Measurements from ENCODE around the gene KLHL6. TPM values are rescaled to one million over a fixed set of nuclear protein-coding genes. Genes with fewer than 3 reads are reported as not detected.
"Not testable (repeated sequence)": the region's sequence is repeated elsewhere in the genome, so short reads cannot be mapped to it uniquely, and the experiment has no call there.

Gene KLHL6
- polyA plus RNA-seq, 3 donors: 0.94 to 1.2 (median 1.2) TPM

DNA sequence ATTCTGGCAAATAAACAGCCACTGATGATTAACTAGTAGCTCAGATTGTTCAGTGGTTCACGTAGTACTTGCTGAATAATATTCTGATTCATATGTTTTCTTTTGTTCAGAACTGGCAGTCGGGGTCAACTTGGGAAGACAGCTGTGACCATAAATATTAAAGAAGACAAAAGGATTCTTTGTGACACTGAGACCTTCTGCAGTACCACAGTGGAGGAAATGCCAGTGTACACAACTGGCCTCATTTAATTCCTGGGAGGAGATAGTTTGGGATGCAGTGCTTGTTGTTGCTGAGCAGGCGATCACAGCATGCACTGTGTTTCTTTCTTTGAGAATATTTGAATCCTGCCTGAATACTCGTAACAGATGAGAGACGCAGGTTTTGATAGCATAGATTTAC, 100.4 kb downstream of the KLHL6 start:
- no peak for DNase-seq (ENCODE audit: low read depth in 3 of 3, low spot score in 2 of 3)

DNA sequence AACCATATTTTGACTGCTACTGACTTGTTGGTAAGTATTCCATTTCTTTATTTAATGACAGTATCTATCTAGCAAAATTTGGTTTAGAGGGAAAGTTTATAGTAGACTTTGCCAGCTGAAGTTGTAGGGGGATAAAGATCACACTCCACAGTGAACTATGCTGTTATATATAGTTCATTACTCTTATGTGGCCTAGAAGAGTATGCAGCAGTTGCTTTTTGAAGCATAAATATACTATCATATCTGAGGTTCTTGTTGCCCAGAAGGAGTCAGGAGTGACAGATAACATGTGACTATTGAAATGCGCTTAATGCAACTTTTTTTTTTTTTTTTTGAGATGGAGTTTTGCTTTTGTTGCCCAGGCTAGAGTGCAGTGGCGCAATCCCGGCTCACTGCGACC, 101.4 kb downstream of the KLHL6 start:
- no peak for DNase-seq (ENCODE audit: low read depth in 3 of 3, low spot score in 2 of 3)

DNA sequence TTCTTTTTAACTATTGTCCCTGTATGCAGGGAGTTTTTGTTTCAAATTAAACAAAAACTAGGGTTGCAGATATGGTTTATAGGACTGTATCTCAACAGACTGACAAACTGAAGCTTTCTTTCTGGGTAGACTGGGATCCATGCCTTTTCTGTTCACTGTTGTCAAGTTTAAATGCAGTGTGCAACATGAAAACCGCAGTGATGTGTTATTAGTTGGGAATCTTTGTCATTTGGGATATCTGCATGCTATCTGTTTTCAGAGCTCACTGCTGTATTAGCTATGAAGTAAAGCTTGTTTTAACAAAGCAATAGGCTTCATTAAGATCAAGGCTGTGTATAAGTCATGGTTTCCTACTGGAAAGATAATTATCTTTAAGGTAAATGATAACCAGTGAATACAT, 105.7 kb downstream of the KLHL6 start:
- no peak for DNase-seq (ENCODE audit: low read depth in 3 of 3, low spot score in 2 of 3)

DNA sequence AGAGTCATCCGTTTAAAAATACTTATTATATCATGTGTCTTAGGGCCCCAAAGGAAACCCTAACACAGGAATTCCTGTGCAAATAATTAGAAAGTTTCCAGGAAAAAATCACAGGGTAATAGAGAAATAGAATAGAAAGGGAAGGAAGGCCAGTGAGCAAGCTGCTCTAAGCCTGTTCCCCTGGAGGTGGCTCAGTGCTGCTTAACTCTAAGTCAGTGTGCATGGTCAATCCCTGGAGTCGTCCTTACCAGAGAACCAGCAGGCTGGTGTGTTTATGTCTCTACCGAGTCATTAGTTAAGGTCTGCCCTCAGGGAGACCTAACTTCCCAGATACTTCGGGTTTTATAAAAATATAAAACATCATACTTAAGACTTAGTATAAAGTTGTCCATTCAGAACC, 106.1 kb downstream of the KLHL6 start:
- no peak for DNase-seq (ENCODE audit: low read depth in 3 of 3, low spot score in 2 of 3)

DNA sequence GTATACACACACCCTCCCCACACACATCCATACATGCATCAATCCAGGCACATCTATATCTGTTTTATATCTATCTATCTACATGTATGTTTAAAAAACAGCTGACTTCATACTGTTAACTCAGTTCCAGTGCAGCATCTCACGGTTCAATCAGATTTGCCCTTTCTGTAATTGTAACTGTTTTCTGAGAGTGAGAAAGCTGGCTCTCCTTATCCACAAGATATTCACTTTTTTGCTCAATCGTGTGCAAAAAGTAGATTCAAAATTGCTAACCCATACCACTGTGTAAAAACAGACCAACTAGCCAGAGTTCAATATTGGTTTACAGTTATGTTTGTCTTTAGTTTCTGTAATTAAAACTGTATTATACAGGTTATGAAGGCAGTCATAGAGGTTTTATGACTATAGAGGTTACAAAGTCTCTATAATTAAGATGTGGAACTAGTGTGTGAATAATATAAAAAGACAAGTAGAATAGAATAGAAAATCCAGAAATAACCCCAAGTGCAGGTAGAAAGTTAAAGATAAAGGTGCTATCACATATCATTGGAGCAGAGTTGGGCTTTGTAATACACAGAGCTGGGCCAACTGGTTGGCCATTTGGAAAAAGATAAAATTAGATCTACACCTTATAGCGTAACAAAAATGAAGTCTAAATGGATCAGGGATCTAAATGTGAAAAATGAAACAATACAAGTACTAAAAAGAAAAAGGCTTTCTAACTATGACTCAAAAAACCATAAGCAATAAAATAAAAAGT, 107.0 kb downstream of the KLHL6 start:
- no peak for DNase-seq (ENCODE audit: low read depth in 3 of 3, low spot score in 2 of 3)

DNA sequence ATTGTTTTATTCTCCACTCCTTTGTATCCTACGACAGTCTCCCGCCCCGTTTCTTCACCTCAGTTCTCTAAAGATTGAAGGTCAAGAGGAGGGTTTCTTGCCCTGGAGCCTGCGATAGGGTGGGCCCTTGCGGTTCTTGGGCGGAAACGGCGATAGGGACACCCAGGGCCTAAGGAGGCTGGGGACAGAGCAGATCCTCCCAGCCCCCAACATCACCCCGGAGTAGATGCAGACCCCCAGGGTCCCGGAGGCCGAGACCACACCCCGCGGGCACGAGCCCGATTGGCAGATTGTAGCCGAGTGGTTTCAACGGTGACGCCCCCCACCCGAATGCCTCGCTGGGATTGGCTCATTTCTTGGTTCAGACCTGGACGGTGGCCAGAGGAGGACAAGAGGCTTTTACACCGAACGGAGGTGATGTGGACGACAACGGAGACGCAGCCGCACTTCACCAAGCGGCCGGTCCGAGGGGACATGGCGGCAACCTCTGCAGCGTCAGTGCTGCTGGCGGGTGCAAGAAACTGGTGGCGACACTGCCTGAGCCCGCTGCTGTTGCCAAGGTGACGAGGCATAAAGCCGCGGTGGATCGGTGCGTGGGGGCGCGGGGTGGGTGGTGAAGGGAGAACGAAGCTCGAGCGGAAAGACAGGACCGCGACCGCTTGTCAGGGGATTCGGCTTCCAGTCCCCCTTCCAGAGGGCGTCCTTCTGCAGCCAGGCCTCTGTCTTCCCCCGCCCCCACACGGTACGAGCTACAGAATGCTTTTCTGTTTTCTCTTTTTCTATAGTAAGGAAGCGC, 108.1 kb downstream of the KLHL6 start:
- peak; percentile 81 to 87 (median 84) for DNase-seq (ENCODE audit: low read depth in 3 of 3, low spot score in 2 of 3)

DNA sequence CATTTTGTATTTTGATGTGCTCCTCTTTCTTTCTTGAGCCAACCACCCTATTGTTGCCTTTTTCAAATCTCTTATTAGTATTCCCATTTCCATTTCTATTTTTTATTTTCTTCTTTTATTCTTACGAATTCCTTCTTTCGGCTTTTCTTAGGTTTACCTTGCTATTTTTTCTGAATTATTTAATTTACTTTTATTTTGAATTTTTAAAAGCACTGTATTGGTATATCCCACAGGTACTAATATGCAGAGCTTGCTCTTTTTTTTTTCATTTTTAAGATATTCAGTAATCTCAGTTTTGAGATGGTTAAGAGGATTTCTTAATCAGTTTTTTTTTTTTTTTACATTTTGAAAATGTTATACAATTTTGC, 108.7 kb downstream of the KLHL6 start:
- DNase-seq (ENCODE audit: low read depth in 3 of 3, low spot score in 2 of 3): no peak

DNA sequence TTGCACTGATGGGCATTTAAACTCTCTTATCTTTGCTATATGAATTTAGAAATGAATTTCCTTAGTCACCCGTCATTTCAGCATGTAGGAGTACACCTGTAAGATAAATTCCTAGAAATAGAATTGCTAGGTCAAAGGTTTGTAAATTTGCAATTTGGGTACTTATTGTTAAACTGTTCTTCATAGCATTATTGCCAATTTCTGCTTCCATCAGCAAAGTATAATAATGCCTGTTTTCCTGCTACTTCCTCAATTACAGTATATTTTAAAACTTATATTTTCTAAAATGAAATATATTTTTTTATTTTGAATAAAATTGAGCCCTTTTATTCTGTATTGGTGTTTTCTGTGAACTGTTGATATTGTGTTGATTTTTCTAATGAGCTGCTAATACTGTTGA, 110.8 kb downstream of the KLHL6 start:
- DNase-seq (ENCODE audit: low read depth in 3 of 3, low spot score in 2 of 3): no peak

DNA sequence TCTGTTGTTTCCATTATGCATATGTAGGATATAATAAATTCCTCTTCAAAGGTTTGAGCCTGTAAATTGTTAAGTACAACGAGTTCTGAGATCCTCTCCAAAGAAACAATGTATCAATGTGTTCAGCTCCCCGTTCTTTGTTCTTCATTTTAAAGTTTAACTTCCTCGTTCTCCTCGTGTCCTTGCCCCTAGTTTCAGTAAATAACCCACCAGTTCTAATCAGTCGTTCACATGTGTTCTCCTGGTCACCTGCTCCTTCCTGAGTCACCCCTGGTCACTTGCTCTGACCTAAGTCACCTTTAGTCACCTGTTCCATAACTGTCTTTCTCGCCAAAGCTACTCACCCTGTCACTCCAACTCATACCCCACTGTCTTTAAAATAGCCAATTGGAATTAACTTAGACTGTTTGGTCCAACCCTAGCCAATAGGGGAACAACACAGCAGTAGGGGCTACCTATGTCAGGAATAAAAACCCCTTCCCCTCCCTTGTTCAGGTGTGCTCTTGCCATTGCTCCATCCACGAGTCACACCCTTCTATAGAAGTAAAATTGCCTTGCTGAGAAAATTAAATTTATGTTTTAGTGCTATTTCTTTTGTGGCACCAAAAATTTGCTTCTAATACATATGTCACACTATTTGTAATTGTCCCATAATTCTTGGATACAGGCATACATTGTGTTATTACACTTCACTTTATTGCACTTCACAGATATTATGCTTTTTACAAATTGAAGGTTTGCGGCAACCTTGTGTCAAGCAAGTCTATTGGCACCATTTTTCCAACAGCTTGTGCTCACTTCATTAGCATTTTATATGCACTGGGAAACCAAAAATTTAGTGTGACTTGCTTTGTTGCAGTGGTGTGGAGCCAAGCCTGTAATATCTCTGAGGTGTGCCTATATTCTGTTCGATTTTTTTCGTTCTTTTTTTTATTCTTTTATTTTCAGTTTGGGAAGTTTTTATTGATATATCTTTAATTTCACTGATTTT, 111.8 kb downstream of the KLHL6 start:
- DNase-seq (ENCODE audit: low read depth in 3 of 3, low spot score in 2 of 3): no peak

DNA sequence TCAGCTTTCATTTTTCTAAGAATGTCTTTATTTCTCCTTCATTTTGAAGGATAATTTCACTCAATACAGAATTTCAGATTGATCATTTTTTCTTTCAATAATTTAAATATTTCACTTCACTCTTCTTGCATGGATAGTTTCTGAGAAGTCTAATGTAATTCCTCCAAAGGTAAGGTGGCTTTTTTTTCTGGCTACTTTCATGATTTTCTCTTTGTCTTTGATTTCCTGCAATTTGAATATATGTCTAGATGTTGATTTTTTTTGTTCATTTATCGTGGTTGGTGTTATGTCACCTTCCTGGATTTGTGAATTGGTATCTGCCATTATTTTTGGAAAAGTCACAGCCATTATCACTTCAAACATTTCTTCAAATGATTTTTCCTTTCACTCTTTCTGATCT, 112.5 kb downstream of the KLHL6 start:
- no peak for DNase-seq (ENCODE audit: low read depth in 3 of 3, low spot score in 2 of 3)

DNA sequence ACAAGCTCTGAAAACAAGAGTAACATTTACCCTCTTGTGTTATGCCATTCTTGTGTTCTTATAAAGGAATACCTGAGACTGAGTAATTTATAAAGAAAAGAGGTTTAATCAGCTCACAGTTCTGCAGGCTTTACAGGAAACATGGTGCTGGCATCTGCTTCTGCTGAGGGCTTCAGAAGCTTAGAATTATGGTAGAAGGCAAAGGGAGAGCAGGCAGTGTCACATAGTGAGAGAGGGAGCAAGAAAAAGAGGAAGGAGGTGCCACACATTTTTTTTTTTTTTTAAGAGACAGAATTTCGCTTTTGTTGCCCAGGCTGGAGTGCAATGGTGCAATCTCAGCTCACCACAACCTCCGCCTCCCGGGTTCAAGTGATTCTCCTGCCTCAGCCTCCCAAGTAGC, 115.0 kb downstream of the KLHL6 start:
- not testable (repeated sequence) for DNase-seq (ENCODE audit: low read depth in 3 of 3, low spot score in 2 of 3)

DNA sequence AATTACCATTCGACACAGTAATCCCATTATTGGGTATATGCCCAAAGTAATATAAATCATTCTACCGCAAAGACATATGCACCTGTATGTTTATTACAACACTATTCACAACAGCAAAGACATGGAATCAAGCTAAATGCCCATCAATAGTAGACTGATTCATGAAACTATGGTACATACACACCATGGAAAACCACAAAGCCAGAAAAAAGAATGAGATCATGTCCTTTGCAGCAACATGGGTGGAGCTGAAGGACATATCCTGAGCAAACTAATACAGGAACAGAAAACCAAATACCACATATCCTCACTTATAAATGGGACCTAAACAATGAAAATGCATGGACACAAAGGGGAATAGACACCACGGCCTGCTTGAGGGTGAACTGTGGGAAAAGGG, 116.0 kb downstream of the KLHL6 start:
- no peak for DNase-seq (ENCODE audit: low read depth in 3 of 3, low spot score in 2 of 3)

DNA sequence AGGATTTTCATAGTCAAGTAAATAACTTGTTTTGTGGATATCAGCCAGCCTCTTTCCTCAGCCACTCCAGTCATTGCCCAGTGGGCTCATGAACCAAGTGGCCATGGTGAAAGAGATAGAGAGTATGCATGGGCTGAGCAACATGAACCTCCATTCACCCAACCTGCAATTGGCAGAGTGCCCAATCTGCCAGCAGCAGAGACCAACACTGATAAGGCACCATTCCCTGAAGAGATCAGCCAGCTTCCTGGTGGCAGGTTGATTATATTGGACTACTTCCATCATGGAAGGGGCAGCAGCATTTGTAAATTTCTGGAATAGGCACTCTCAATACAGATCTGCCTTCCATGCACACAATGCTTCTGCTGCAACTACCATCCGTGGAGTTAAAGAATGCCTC, 116.8 kb downstream of the KLHL6 start:
- no peak for DNase-seq (ENCODE audit: low read depth in 3 of 3, low spot score in 2 of 3)

DNA sequence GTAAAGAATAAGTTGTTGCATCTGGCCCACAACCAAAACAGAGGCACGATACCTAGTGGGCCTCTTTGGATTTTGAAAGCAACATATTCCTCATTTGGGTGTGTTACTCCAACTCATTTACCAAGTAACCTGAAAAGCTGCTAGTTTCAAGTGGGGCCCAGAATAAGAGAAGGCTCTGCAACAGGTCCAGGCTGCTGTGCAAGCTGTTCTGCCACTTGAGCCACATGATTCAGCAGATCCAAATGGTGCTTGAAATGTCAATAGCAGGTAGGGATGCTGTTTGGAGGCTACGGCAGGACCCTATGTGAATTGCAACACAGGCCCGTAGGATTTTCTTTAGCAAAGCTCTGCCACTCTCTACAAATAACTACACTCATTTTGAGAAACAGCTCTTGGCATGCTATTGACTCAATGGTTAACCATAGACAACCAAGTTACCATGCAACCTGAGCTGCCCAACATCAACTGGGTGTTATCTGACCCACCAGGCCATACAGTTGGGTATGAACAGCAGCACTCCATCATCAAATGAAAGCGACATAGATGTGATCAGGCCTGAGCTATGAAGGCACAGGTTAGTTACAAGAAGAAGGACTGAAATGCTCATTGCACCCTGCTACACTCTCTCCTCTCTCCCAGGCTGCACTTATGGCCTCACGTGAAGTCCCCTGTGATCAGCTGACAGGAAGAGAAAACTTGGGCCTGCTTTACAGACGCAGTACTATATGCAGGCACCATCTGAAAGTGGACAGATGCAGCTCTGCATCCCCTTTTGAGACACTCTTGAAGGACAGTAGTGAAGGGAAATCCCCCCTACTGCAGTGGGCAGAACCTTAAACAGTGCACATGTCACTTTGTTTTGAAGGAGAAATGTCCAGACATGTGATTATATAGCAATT, 117.6 kb downstream of the KLHL6 start:
- no peak for DNase-seq (ENCODE audit: low read depth in 3 of 3, low spot score in 2 of 3)

Other genes starting within 250 kb of the KLHL6 start
- gene MCF2L2, start 127.1 kb downstream of the KLHL6 start, polyA plus RNA-seq (ENCODE audit: insufficient read length in 3 of 3): under 1 TPM; 0.37 to 0.78 (median 0.71) TPM
- gene KLHL24, start 79.9 kb upstream of the KLHL6 start, polyA plus RNA-seq (ENCODE audit: insufficient read length in 3 of 3): 10 to 100 TPM; 48.2 to 51.9 (median 49.9) TPM
- 10 to 100 TPM; 32.9 to 35.8 (median 33.6) TPM for gene YEATS2, start 142.1 kb upstream of the KLHL6 start, polyA plus RNA-seq (ENCODE audit: insufficient read length in 3 of 3)

Measured in right renal cortex interstitium (tissue), 3 donors.